HepG2 (cell line): ENCODE results near the gene MMP24OS. TPM values are rescaled to one million over a fixed set of nuclear protein-coding genes. Genes with fewer than 3 reads are reported as not detected.

Source experiments
- ARID4A ChIP-seq: sonication (generic); formaldehyde crosslinking; IDR thresholded peaks from 2 replicates; pipeline ENCODE4 v1.5.0; 2020; ENCODE audit warnings: mild to moderate bottlenecking, missing genetic modification reagents, borderline replicate concordance
- ASH2L ChIP-seq: fragments of 300-600, 200-600 bp; sonication (generic); IDR thresholded peaks from 2 replicates; pipeline ENCODE4 v1.7.0; 2017; ENCODE audit warnings: low read depth, mild to moderate bottlenecking, moderate library complexity, mixed read lengths, low read length; ENCODE audit not compliant: insufficient read length
- CBFB ChIP-seq: sonication (generic); formaldehyde crosslinking; IDR thresholded peaks from 2 replicates; pipeline ENCODE4 v1.4.0; 2020; ENCODE audit warnings: missing genetic modification reagents
- MIER3 ChIP-seq: IDR thresholded peaks from 2 replicates; pipeline ENCODE4 v1.6.1; 2016; ENCODE audit warnings: missing compliant biosample characterization, borderline replicate concordance
- NBN ChIP-seq: fragments of 450-650 bp; conservative IDR thresholded peaks from 2 replicates; pipeline ENCODE4 v1.6.1; 2017
- NONO ChIP-seq, 2 experiments: fragments of 450-650 bp in 1 of 2; sonication (generic) in 1 of 2; formaldehyde crosslinking in 1 of 2; IDR thresholded peaks in 1 of 2; conservative IDR thresholded peaks in 1 of 2; 2 replicates each; pipeline versions ENCODE4 v1.6.1 to v1.8.0; 2017 to 2022; ENCODE audit warnings: mild to moderate bottlenecking in 1 of 2, missing genetic modification reagents in 1 of 2, moderate library complexity in 1 of 2
- ZNF230 ChIP-seq: sonication (generic); formaldehyde crosslinking; IDR thresholded peaks from 2 replicates; pipeline ENCODE4 v1.4.0; 2020; ENCODE audit warnings: mild to moderate bottlenecking, missing genetic modification reagents
- ZNF414 ChIP-seq: sonication (generic); formaldehyde crosslinking; IDR thresholded peaks from 2 replicates; pipeline ENCODE4 v1.5.0; 2020; ENCODE audit warnings: missing genetic modification reagents
- polyA plus RNA-seq, 8 experiments: library from polyadenylated mRNA; depleted of rRNA in 3 of 8; stranded (reverse) in 7 of 8; unstranded in 1 of 8; fragments of >200 nt; fragmentation: Illumina TruSeq in 4 of 8; extraction: Trizol in 4 of 8; gene quantifications; 2 replicates each; pipeline versions ENCODE4 v1.2.1 to v1.2.3, GENCODE V29; 2011 to 2016; ENCODE audit warnings: low read depth in 4 of 8, missing spikeins in 1 of 8, mixed read lengths in 1 of 8; ENCODE audit not compliant: insufficient read depth in 1 of 8
- total RNA-seq, 5 experiments: library from RNA; depleted of rRNA; stranded (reverse); fragments of >200 nt; fragmentation: Illumina TruSeq; extraction: Trizol; gene quantifications; 2 replicates each; pipeline ENCODE4 v1.2.3, GENCODE V29; 2016; ENCODE audit warnings: low read depth in 1 of 5
- TF ChIP-seq, protein P1 (sequence below): sonication (generic); formaldehyde crosslinking; IDR thresholded peaks from 2 replicates; pipeline ENCODE4 v1.4.0; 2020; ENCODE audit warnings: missing genetic modification reagents, borderline replicate concordance
- TF ChIP-seq, protein P2 (sequence below), 2 experiments: sonication (generic) in 1 of 2; formaldehyde crosslinking in 1 of 2; IDR thresholded peaks; 2 replicates each; pipeline versions ENCODE4 v1.6.1 to v1.9.0; 2014 to 2022; ENCODE audit warnings: antibody characterized with exemption in 1 of 2, borderline replicate concordance in 1 of 2, inconsistent platforms in 1 of 2, low read depth in 1 of 2, missing genetic modification reagents in 1 of 2
- TF ChIP-seq, protein P3 (sequence below): sonication (generic); formaldehyde crosslinking; IDR thresholded peaks from 2 replicates; pipeline ENCODE4 v1.5.0; 2020; ENCODE audit warnings: missing genetic modification reagents

MMP24OS gene
- total and polyA plus RNA-seq, 2 of the 13 experiments (the other 11 are each of a cell fraction or from before 2014, with no cell fraction given), result 6.0 to 8.5 TPM

DNA sequence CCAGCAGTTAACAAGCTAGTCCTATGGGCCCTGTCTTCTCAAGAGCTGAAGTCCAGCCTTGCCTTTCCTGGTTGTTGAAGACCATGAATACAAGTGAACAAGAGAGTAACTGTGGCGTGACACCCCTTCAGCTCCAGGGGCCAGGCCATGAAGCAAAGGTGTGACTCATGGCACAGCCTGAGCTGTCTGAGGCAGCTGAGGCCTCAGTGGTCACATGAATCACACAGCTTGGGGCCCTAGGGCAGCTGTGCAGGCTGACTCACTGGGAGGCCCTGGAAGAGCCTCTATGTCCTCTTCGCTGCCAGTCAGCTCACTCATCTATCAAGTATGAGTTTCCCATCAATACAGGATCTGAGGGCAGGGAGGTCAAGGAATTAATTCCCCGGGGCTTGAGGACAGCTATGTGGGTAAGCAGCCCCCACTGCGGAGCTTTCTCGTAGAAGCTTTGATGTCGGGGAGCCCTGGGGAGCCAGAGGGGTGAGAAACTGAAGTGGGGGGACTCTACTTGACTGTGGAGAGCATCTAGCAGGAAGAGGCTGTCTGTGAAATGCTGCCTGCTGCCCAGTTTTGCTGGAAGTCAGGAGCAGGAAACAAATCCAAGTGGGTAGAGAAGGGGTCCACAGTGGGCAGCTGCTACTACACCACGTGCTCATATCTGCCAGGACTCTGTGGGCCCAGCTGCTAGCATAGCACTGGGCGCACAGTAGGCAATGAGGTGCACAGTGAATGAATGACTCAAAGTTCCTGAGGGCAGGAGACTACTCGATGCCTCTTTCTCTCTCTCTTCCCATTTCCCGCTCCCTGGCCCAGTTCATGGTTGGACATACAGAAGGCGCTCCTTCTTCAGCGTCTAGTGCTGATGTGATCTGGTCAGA lies 28.0 kb upstream of the MMP24OS start (continued):
- TF ChIP-seq, protein P1, sequence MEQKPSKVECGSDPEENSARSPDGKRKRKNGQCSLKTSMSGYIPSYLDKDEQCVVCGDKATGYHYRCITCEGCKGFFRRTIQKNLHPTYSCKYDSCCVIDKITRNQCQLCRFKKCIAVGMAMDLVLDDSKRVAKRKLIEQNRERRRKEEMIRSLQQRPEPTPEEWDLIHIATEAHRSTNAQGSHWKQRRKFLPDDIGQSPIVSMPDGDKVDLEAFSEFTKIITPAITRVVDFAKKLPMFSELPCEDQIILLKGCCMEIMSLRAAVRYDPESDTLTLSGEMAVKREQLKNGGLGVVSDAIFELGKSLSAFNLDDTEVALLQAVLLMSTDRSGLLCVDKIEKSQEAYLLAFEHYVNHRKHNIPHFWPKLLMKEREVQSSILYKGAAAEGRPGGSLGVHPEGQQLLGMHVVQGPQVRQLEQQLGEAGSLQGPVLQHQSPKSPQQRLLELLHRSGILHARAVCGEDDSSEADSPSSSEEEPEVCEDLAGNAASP (CRISPR knock-in tag), result peak; percentile 41; the same call in 1 of the 2 replicates
- TF ChIP-seq CBFB (CRISPR knock-in tag) (no peak), ZNF230 (CRISPR knock-in tag) (no peak), ZNF414 (CRISPR knock-in tag) (no peak), ARID4A (CRISPR knock-in tag) (no peak), NONO (IDR thresholded peaks at IDR 0.05) (no peak), NONO (CRISPR knock-in tag; conservative IDR thresholded peaks at IDR 0.05) (0 out of 2 replicates have a peak, but pooled peaks have one; percentile 1), NBN (no peak), MIER3 (CRISPR knock-in tag) (peak; percentile 86; the same call in 1 of the 2 replicates), ASH2L (no peak)
- TF ChIP-seq, protein P2, sequence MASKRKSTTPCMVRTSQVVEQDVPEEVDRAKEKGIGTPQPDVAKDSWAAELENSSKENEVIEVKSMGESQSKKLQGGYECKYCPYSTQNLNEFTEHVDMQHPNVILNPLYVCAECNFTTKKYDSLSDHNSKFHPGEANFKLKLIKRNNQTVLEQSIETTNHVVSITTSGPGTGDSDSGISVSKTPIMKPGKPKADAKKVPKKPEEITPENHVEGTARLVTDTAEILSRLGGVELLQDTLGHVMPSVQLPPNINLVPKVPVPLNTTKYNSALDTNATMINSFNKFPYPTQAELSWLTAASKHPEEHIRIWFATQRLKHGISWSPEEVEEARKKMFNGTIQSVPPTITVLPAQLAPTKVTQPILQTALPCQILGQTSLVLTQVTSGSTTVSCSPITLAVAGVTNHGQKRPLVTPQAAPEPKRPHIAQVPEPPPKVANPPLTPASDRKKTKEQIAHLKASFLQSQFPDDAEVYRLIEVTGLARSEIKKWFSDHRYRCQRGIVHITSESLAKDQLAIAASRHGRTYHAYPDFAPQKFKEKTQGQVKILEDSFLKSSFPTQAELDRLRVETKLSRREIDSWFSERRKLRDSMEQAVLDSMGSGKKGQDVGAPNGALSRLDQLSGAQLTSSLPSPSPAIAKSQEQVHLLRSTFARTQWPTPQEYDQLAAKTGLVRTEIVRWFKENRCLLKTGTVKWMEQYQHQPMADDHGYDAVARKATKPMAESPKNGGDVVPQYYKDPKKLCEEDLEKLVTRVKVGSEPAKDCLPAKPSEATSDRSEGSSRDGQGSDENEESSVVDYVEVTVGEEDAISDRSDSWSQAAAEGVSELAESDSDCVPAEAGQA (IDR thresholded peaks at IDR 0.05; ENCODE audit: low read depth), result peak; percentile 66; the same call in 1 of the 2 replicates
- TF ChIP-seq, protein P2 (CRISPR knock-in tag; IDR thresholded peaks at IDR 0.05; ENCODE audit: borderline replicate concordance), result no peak
- TF ChIP-seq, protein P3, sequence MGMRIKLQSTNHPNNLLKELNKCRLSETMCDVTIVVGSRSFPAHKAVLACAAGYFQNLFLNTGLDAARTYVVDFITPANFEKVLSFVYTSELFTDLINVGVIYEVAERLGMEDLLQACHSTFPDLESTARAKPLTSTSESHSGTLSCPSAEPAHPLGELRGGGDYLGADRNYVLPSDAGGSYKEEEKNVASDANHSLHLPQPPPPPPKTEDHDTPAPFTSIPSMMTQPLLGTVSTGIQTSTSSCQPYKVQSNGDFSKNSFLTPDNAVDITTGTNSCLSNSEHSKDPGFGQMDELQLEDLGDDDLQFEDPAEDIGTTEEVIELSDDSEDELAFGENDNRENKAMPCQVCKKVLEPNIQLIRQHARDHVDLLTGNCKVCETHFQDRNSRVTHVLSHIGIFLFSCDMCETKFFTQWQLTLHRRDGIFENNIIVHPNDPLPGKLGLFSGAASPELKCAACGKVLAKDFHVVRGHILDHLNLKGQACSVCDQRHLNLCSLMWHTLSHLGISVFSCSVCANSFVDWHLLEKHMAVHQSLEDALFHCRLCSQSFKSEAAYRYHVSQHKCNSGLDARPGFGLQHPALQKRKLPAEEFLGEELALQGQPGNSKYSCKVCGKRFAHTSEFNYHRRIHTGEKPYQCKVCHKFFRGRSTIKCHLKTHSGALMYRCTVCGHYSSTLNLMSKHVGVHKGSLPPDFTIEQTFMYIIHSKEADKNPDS (CRISPR knock-in tag), result no peak
